D721Med (cell line): Measurements from ENCODE around the gene IRF5.

ENCODE experiments used
- DNase-seq: peaks from one replicate; pipeline ENCODE4 v3.0.0; 2011; ENCODE audit warnings: low spot score; ENCODE audit not compliant: insufficient read length
- FAIRE-seq: peaks from 2 replicates; lab custom pipeline; 2011; peaks lifted over from hg19 to GRCh38; lab: Jason Lieb, UNC
- TF ChIP-seq, protein P1 (sequence below): IDR thresholded peaks from 2 replicates; pipeline ENCODE4 v1.5.1; 2012; ENCODE audit warnings: mild to moderate bottlenecking, control low read depth; ENCODE audit not compliant: insufficient read depth; ENCODE audit errors: missing control alignments

Gene IRF5

DNA sequence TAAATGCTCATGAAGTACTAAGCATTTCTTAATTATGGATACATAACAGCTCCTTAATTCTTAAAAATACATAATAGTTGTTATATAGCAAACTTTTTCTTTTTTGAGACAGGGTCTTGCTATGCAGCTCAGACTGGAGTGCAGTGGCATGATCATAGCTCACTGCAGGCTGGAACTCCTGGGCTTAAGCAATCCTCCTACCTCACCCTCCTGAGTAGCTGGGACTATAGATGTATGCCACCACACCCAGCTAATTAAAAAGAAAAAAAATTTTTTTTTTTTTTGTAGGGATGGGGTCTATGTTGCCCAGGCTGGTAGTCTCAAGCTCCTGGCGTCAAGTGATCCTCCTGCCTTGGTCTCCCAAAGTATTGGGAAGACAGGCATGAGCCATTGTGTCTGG is 30.9 kb downstream of the IRF5 start:
- DNase-seq (no peak), FAIRE-seq (no peak)
- TF ChIP-seq, protein P1, sequence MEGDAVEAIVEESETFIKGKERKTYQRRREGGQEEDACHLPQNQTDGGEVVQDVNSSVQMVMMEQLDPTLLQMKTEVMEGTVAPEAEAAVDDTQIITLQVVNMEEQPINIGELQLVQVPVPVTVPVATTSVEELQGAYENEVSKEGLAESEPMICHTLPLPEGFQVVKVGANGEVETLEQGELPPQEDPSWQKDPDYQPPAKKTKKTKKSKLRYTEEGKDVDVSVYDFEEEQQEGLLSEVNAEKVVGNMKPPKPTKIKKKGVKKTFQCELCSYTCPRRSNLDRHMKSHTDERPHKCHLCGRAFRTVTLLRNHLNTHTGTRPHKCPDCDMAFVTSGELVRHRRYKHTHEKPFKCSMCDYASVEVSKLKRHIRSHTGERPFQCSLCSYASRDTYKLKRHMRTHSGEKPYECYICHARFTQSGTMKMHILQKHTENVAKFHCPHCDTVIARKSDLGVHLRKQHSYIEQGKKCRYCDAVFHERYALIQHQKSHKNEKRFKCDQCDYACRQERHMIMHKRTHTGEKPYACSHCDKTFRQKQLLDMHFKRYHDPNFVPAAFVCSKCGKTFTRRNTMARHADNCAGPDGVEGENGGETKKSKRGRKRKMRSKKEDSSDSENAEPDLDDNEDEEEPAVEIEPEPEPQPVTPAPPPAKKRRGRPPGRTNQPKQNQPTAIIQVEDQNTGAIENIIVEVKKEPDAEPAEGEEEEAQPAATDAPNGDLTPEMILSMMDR: no peak

DNA sequence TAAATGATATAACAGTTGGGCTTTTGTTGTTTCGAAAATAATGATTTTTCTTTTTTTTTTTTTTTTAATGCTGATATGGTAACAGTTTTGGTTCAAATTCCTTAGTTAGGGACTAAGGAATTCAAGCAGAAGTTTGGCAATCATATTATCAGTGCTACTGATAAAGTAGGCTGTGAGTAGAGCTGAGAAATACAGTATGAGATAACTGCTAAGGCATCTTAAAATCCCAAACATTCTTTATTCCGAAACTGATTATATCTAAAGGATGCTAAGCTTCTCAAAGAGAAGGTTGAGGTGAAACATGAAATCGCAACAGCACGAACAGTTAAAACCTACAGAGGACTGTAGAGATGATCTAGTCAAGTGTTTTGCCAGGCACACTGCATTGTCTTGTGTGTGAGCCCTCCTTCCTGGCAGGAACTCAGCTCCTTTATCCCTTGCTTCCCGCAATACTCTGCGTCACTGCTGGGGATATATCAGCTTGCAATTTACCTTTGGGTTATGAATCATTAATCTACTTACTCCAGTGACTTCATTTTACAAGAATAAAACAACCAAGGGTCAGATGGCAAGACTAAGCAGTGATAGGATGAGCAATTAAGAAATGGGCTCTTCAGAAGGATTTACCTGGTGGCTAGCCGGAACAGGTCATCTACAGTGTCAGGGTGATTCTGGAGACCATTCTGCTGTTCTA is 36.7 kb downstream of the IRF5 start:
- TF ChIP-seq, protein P1: no peak
- peak; percentile 6 for FAIRE-seq
- peak; percentile 34 for DNase-seq

DNA sequence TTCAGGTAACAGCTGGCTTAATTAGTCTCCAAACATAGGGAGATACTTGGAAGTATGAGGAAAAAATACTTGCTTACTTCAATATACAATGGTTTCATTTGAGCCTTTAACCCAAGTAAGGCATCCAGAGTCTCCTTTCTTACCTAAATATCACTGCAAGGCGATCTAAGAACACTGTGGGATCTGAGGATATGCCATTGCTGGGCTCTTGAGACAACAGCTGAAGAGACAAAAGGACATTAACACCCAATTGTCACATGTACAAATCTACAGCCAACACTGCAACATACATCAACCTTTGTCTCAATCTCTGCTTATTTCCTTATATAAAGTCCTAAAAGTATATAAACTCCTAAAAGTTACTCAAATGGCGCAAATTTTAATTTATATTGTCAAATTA is 44.4 kb downstream of the IRF5 start:
- TF ChIP-seq, protein P1: no peak
- no peak for FAIRE-seq
- DNase-seq: no peak

DNA sequence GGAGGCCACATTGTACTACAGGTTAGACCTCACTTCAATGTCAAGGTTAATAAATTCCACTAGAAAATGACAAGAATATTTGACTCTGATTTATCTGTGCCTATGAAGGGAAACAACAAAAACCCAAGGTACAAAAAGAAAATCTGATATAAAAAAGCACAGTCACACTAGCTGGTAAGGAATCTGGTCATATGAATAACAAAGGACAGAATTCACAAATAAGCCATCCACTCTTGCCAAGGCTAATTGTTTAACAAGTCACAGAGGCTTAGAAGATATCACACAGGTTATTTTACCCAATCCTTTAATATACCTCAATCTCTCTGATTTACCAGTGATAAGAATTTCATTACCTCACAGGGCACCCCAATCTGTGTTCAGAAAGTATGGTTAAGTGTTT is 47.9 kb downstream of the IRF5 start:
- no peak for FAIRE-seq
- TF ChIP-seq, protein P1: no peak
- no peak for DNase-seq

DNA sequence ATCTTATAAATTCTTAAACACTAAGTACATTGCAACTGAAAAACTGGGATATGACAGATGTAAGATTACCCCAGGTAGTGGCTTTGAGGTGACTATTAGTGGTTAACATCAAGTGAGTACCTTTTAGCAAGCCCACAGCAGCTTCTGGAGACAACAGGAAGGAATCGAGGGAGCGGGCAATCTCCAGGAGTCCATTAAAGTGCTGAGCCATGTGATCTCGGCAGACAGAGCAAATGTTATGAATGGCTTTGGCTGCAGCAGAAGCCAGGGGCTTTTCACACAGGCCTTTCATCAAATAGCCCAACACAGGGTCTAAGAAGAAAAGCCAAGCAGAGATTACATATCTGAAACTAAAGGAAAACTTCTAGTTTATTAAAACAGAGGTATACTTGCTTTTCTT is 48.9 kb downstream of the IRF5 start:
- TF ChIP-seq, protein P1: no peak
- FAIRE-seq: peak; percentile 32
- no peak for DNase-seq

DNA sequence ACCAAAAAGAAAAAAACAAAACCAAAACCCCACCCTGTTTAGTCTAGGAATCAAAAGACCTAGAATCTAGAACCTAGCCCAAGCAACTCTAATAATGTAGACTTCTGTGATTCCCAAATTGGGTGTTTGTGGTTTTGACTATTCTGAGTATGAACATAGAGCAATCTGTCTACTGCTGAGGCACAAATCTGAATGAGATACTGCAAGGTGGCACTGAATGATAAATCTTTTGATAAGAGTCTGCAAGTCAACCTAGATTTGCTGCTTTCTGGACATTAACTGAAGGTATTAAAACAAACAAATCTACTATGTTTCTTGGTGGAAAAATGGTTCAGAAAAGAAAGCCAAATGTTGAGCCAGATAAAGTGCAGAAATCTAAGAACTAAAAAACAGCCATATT is 50.6 kb downstream of the IRF5 start:
- TF ChIP-seq, protein P1: no peak
- DNase-seq: no peak
- no peak for FAIRE-seq

DNA sequence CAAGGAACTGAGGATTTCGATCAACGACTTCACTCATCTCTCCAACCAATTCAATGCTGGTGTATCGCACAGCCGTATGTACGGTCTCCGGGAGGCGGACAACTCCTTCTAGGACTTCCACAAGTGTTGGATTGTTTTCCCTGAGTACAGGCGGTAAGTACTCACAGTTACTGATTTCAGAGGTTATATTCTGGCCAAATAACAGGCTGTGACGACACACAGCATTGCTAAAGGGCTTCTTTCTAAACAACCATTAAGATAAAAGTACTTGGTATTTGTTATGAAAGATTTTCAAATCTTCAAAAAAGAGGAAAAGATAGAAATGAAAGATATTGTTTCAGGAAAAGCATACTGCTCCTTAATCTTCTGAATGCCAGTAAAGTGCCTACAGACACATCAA is 52.2 kb downstream of the IRF5 start:
- no peak for FAIRE-seq
- DNase-seq: no peak
- TF ChIP-seq, protein P1: no peak
